ENCODE data around the gene AGAP3. TPM values are rescaled to one million over a fixed set of nuclear protein-coding genes. Genes with fewer than 3 reads are reported as not detected.

AGAP3 gene
- total RNA-seq, 3 donors from 2014 or later (not counting 1 experiment from before 2014, with no cell fraction given) = 27.7 to 46.9 (median 42.8) TPM

- no peaks in the 10 kb centered on the region for H3K27me3 Mint-ChIP-seq (ENCODE audit: low read depth in 2 of 2)
- Histone ChIP-seq H3K4me1 (ENCODE audit: control insufficient read depth, insufficient read depth, low read length) (peaks cover 8% of the 10 kb centered on the region), H3K27me3 (ENCODE audit: control insufficient read depth, insufficient read depth, low read length) (peaks cover 2% of the 10 kb centered on the region), H3K36me3 (ENCODE audit: control insufficient read depth, insufficient read depth, low read length) (no peaks in the 10 kb centered on the region), H3K9me3 (ENCODE audit: control insufficient read depth, insufficient read depth, low read length) (no peaks in the 10 kb centered on the region), H3K27ac (ENCODE audit: low read length) (no peak overlapping the region), H3K4me3 (ENCODE audit: low read length) (no peak overlapping the region)
- no peak for ATAC-seq
- DNase-seq = no peak
- no peak for TF ChIP-seq CTCF (IDR thresholded peaks at IDR 0.05)
- H3K27ac Mint-ChIP-seq = no peak overlapping the region
- peaks cover 0 to 14% of the 10 kb centered on the region in 2 donors for H3K4me1 Mint-ChIP-seq
- H3K4me3 Mint-ChIP-seq = no peak overlapping the region
- H3K9me3 Mint-ChIP-seq = no peaks in the 10 kb centered on the region
- H3K36me3 Mint-ChIP-seq = no peaks in the 10 kb centered on the region
- WGBS (ENCODE audit: insufficient coverage) = 90% methylated on average over 15 of the region's 15 CpGs
- intact Hi-C loops (cut with micrococcal nuclease) = loop anchor here (2.0 kb wide), 1 partner anchor 81 kb away; the partner anchor contains the start of gene ABCB8
Measured at GRCh38 chr7:151109094-151110048, 23.1 kb downstream of the AGAP3 start.

- Histone ChIP-seq H3K9me3 (ENCODE audit: control insufficient read depth, insufficient read depth, low read length) (no peaks in the 10 kb centered on the region), H3K4me3 (ENCODE audit: low read length) (no peak overlapping the region), H3K27ac (ENCODE audit: low read length) (no peak overlapping the region), H3K27me3 (ENCODE audit: control insufficient read depth, insufficient read depth, low read length) (peaks cover 2% of the 10 kb centered on the region), H3K36me3 (ENCODE audit: control insufficient read depth, insufficient read depth, low read length) (no peaks in the 10 kb centered on the region), H3K4me1 (ENCODE audit: control insufficient read depth, insufficient read depth, low read length) (peaks cover 8% of the 10 kb centered on the region)
- Mint-ChIP-seq H3K27me3 (ENCODE audit: low read depth in 2 of 2) (no peaks in the 10 kb centered on the region), H3K36me3 (no peaks in the 10 kb centered on the region), H3K9me3 (no peaks in the 10 kb centered on the region), H3K4me1 (peaks cover 0 to 9% of the 10 kb centered on the region in 2 donors), H3K27ac (no peak overlapping the region), H3K4me3 (no peak overlapping the region)
- 90% methylated on average over 11 of the region's 11 CpGs for WGBS (ENCODE audit: insufficient coverage)
- intact Hi-C loops (cut with micrococcal nuclease) = loop anchor here (2.0 kb wide), 1 partner anchor 82 kb away; the partner anchor contains the start of gene ABCB8
- TF ChIP-seq CTCF (IDR thresholded peaks at IDR 0.05) = no peak
- DNase-seq = no peak
- no peak for ATAC-seq
Measured at GRCh38 chr7:151110236-151110940, 24.1 kb downstream of the AGAP3 start.

DNA sequence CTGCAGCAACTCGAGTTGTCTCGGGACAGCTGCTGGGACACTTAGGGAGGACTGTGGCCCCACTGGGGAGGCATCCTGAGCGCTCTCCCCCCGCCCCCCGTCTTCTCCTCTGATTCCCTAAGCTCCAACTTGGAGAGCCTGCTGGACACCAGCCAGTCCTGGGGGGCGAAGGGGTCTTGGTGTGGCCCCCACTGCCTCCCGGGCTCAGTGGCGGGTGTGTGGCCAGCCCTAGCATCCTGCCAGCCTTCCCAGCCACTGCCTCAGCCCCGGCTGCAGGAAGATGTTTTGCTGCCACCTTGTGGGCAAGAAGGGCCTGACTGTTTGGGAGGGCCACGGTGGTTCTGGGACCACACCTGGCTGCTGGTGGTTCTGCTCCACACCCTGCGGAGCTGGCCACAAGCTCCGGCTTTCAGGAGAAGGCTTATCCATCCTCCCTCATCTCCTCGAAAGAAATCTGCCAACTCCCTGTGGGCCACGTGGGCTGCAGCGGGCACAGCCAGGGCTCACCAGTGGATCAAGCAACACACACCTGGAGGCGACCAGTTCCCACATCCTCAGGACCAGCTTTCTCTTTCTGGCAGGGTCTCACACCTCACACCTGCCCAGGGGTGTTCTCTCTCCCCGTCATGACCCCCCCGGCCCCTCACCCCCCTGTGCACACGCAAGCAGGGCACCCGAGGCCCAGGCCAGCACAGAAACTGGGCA, 24.8 kb downstream of the AGAP3 start:
- intact Hi-C loops (cut with micrococcal nuclease) = loop anchor here (1.0 to 2.0 kb wide), 4 partner anchors 53 to 213 kb away; partner anchors contain the start of gene ABCB8
- Mint-ChIP-seq H3K36me3 (no peaks in the 10 kb centered on the region), H3K27me3 (ENCODE audit: low read depth in 2 of 2) (no peaks in the 10 kb centered on the region), H3K27ac (no peak overlapping the region), H3K4me1 (peaks cover 0 to 9% of the 10 kb centered on the region in 2 donors), H3K9me3 (no peaks in the 10 kb centered on the region), H3K4me3 (no peak overlapping the region)
- ATAC-seq (peak; percentile 74 to 91 (median 80)), DNase-seq (peak; percentile 69 to 87)
- peaks cover 2% of the 10 kb centered on the region for H3K27me3 ChIP-seq (ENCODE audit: control insufficient read depth, insufficient read depth, low read length)
- no peak overlapping the region for H3K4me3 ChIP-seq (ENCODE audit: low read length)
- WGBS (ENCODE audit: insufficient coverage) = 45% methylated on average over 20 of the region's 20 CpGs
- no peaks in the 10 kb centered on the region for H3K36me3 ChIP-seq (ENCODE audit: control insufficient read depth, insufficient read depth, low read length)
- peaks cover 11% of the 10 kb centered on the region for H3K4me1 ChIP-seq (ENCODE audit: control insufficient read depth, insufficient read depth, low read length)
- H3K9me3 ChIP-seq (ENCODE audit: control insufficient read depth, insufficient read depth, low read length) = no peaks in the 10 kb centered on the region
- peak; percentile 85 for TF ChIP-seq CTCF (IDR thresholded peaks at IDR 0.05)
- H3K27ac ChIP-seq (ENCODE audit: low read length) = no peak overlapping the region
